Chondrocyte (in vitro differentiated cells): ENCODE measurements around the gene TBCEL. TPM values are rescaled to one million over a fixed set of nuclear protein-coding genes. Genes with fewer than 3 reads are reported as not detected.

Experiments used
- DNase-seq: peaks from one replicate; pipeline ENCODE4 v3.0.0; 2021; ENCODE audit warnings: mixed read lengths, low spot score
- H3K27ac Mint-ChIP-seq: one replicate; pipeline ENCODE4 v1.8.0; 2021; ENCODE audit warnings: mild to moderate bottlenecking, moderate library complexity, mixed read lengths; ENCODE audit not compliant: unreplicated experiment
- H3K27me3 Mint-ChIP-seq: 2 replicates; pipeline ENCODE4 v1.8.0; 2021; ENCODE audit warnings: low read depth, mixed read lengths
- H3K36me3 Mint-ChIP-seq: 2 replicates; pipeline ENCODE4 v1.8.0; 2021; ENCODE audit warnings: low read depth, mixed read lengths
- H3K4me1 Mint-ChIP-seq: 2 replicates; pipeline ENCODE4 v1.8.0; 2021; ENCODE audit warnings: low read depth, mild to moderate bottlenecking, mixed read lengths
- H3K4me3 Mint-ChIP-seq: one replicate; pipeline ENCODE4 v1.8.0; 2021; ENCODE audit warnings: mild to moderate bottlenecking, moderate library complexity, mixed read lengths; ENCODE audit not compliant: unreplicated experiment
- H3K9me3 Mint-ChIP-seq: 2 replicates; pipeline ENCODE4 v1.8.0; 2021; ENCODE audit warnings: low read depth, mixed read lengths
- total RNA-seq: library from RNA; stranded (reverse); gene quantifications from 3 replicates; pipeline ENCODE4 v1.2.1, GENCODE V29; 2021
- TF ChIP-seq, protein P1 (sequence below): fragments of 200-600 bp; sonication (generic); IDR thresholded peaks from 2 replicates; pipeline ENCODE4 v1.5.0; 2021; ENCODE audit warnings: antibody characterized with exemption, mild to moderate bottlenecking, moderate library complexity

Gene TBCEL
- total RNA-seq, 1 donor from 2014 or later, result 29.6 TPM

DNA sequence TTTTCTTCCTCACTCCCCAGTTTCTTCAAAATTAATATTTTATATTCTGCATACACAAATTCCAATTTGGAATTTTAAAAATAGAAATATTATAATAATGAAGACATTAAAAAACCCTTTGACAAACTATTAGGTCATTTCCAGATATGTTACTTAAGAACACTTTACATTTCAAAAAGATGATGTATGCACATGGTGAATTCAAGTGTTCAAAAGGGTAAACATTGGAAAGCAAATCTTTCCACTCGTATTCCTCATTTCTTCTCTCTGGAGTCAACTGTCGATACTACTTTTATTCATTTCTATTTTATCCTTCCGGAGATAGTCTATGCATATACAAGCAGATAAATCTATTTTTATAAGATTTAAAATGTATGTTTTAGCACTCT lies 16.7 kb downstream of the TBCEL start:
- TF ChIP-seq, protein P1, sequence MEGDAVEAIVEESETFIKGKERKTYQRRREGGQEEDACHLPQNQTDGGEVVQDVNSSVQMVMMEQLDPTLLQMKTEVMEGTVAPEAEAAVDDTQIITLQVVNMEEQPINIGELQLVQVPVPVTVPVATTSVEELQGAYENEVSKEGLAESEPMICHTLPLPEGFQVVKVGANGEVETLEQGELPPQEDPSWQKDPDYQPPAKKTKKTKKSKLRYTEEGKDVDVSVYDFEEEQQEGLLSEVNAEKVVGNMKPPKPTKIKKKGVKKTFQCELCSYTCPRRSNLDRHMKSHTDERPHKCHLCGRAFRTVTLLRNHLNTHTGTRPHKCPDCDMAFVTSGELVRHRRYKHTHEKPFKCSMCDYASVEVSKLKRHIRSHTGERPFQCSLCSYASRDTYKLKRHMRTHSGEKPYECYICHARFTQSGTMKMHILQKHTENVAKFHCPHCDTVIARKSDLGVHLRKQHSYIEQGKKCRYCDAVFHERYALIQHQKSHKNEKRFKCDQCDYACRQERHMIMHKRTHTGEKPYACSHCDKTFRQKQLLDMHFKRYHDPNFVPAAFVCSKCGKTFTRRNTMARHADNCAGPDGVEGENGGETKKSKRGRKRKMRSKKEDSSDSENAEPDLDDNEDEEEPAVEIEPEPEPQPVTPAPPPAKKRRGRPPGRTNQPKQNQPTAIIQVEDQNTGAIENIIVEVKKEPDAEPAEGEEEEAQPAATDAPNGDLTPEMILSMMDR, result no peak
- Mint-ChIP-seq H3K36me3 (no peaks in the 10 kb centered on the region), H3K27ac (no peak overlapping the region), H3K27me3 (no peaks in the 10 kb centered on the region), H3K4me1 (peaks cover 9% of the 10 kb centered on the region), H3K9me3 (no peaks in the 10 kb centered on the region), H3K4me3 (no peak overlapping the region)
- no peak for DNase-seq

DNA sequence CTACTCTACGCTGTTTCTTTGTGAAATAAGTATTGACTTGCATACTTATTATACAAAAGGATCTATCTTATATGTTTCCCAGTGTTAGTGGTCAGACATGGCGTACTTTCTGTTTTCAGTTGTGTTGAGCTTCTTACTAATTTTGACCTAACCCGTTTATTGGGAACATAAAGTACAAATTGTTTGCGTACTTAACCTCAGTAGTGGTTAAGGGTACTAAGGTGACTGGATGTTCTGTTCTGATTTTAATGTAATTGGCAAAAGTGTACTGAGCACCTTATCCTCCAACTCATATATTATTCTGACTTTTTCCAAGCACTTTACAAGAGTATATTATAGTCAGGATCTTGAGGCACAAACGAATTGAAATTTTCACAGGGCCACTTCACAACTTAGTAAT lies 17.2 kb downstream of the TBCEL start:
- TF ChIP-seq, protein P1, result no peak
- Mint-ChIP-seq H3K27me3 (no peaks in the 10 kb centered on the region), H3K9me3 (no peaks in the 10 kb centered on the region), H3K27ac (no peak overlapping the region), H3K36me3 (peaks cover 3% of the 10 kb centered on the region), H3K4me3 (no peak overlapping the region), H3K4me1 (peaks cover 9% of the 10 kb centered on the region)
- DNase-seq, result no peak

DNA sequence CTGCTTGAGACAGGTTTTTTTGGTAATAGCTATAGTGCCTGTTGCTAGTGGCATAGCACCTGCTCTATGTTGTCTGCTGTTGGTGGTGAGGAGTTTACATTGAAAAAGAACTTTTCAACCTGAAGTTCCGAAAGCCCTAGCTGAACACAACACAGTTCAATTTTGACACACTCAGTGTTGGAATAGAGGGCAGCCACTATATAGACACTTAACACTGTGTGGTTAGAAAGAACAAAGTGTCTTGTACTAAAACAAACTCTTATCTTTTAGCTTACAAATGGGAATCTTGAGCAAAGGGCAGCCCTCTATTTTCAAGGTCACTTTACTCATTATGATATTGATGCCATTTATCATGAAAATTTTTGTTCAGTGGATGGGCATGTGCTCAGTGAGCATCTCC lies 18.4 kb downstream of the TBCEL start:
- TF ChIP-seq, protein P1, result no peak
- no peak overlapping the region for H3K27ac Mint-ChIP-seq
- H3K36me3 Mint-ChIP-seq, result peaks cover 12% of the 10 kb centered on the region
- H3K4me3 Mint-ChIP-seq, result no peak overlapping the region
- H3K4me1 Mint-ChIP-seq, result peaks cover 9% of the 10 kb centered on the region
- no peaks in the 10 kb centered on the region for H3K27me3 Mint-ChIP-seq
- H3K9me3 Mint-ChIP-seq, result no peaks in the 10 kb centered on the region
- DNase-seq, result no peak

DNA sequence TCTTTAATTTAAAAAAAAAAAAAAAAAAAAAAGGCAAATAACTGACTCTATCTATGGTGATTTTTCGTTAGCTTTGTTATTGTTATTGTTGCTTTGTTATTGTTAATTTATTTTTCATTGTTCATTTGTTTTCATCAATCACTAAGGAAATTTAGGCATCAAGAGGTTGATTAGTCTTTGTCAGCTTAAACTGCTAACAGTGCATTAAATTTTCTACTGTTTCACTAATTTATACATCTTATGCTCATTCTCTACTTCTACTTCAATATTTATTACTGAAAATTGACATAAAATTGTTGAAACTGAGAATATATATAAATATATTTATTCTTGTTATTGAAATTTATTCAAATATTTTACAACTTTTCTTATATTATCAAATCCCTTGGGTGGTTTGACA lies 24.0 kb downstream of the TBCEL start:
- H3K27ac Mint-ChIP-seq, result no peak overlapping the region

DNA sequence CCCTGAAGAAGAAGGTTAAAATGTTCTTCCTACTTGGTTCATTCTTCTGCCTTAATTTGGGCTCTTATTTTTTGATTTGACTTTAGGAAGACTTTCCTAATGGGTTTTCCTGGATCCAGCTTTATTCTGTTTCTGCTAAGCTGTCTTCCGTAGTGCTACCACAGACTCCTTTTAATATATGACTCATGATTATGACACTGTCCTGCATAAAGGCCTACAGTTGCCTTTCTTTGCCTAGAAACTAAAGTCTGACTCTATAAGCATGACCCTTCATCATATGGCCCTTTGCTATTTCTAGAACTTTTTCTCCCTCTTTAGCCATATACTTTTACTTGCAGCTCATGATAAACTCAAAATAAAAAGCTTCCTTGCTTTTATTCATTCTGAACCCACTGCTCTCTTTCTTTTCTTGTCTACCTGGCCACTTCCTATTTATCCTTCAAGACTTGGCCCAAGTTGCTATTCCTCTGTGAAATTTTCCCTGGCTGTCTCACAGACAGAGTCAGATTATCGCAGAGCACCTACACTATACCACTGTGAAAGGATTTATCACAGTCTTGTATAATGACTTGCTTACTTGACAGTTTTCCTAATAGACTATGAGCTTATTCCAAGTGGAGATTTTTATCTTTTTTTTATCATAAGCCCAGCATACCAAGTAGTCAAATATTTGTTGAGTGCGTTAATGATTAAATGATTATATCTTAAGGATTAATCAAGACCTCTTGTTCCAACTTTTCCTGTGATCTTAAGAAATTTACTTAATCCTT lies 24.7 kb downstream of the TBCEL start:
- no peak for DNase-seq
- no peaks in the 10 kb centered on the region for H3K27me3 Mint-ChIP-seq

More for the DNA sequence above, 24.0 kb downstream of the TBCEL start:
- TF ChIP-seq, protein P1, result no peak
- no peak for DNase-seq
- peaks cover 17% of the 10 kb centered on the region for H3K36me3 Mint-ChIP-seq
- H3K4me3 Mint-ChIP-seq, result no peak overlapping the region
- peaks cover 6% of the 10 kb centered on the region for H3K4me1 Mint-ChIP-seq
- H3K9me3 Mint-ChIP-seq, result no peaks in the 10 kb centered on the region
- no peaks in the 10 kb centered on the region for H3K27me3 Mint-ChIP-seq

More for the DNA sequence above, 24.7 kb downstream of the TBCEL start:
- TF ChIP-seq, protein P1, result no peak
- no peak overlapping the region for H3K27ac Mint-ChIP-seq
- H3K4me3 Mint-ChIP-seq, result no peak overlapping the region
- peaks cover 6% of the 10 kb centered on the region for H3K4me1 Mint-ChIP-seq
- no peaks in the 10 kb centered on the region for H3K9me3 Mint-ChIP-seq
- peaks cover 21% of the 10 kb centered on the region for H3K36me3 Mint-ChIP-seq
